GM08714 (cell line): ENCODE data around the gene NPC1L1.
"Not testable (repeated sequence)": the region's sequence is repeated elsewhere in the genome, so short reads cannot be mapped to it uniquely, and the experiment has no call there.

ENCODE experiments used
- H3K4me3 ChIP-seq: fragments of 200-500 bp; sonication (Bioruptor generic); 2 replicates; pipeline ENCODE4 v1.5.1; 2014; ENCODE audit warnings: mild to moderate bottlenecking, low read length, inconsistent platforms
- ZNF274 ChIP-seq: IDR thresholded peaks from 2 replicates; pipeline ENCODE4 v1.6.1; 2012; ENCODE audit warnings: mild to moderate bottlenecking, low read depth, low read length

The NPC1L1 gene

DNA sequence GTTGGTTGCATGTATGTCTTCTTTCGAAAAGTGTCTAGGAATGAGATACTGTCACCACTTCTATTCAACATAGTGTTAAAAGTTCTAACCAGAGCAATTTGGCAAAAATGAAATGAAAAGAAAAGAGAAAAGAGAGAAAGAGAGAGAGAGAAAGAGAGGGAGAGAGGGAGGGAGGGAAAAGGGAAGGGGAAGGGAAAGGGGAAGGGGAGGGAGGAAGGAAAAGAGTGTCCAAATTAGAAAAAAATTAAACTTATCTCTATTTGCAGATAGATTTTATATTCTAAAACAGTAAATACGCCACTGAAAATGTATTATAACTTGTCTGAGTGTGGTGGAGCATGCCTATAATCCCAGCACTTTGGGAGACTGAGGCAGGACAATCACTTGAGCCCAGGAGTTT lies 16.4 kb upstream of the NPC1L1 start:
- no peak for TF ChIP-seq ZNF274
- H3K4me3 ChIP-seq: no peak overlapping the region

DNA sequence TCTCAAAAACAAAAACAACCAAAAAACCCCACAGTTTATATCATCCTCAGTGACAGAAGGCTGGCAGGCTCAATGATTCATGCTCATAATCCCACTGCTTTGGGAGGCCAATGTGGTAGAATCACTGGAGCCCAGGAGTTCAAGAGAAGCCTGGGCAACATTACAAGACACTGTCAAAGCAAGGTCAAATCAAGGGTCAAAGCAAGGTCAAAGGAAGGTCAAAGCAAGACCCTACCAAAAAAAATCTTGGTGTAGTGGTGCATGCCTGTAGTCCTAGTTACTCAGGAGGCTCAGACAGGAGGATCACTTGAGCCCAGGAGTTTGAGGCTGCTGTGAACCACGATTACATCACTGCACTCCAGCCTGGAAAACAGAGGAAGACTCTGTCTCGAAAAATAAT lies 14.2 kb upstream of the NPC1L1 start:
- no peak for TF ChIP-seq ZNF274
- no peak overlapping the region for H3K4me3 ChIP-seq

DNA sequence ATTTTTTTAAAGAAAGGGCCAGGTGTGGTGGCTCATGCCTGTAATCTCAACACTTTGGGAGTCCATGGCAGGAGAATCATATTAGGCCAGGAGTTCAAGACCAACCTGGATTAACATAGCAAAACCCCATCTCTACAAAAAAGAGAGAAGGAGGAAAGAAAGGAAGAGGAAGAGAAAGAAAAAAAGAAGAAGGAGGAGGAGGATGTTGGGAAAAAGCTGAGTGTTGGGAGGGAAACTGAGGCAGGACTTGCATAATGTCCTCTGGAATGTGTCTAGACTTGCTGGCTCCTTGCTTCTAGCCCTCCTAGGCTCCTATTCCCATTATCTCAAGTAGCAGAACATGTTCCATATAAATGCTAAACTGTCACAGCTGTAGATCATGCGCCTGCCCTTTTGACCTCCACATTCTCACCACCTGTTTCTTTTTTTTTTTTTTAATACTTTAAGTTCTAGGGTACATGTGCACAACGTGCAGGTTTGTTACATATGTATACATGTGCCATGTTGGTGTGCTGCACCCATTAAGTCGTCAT lies 11.4 kb upstream of the NPC1L1 start:
- H3K4me3 ChIP-seq: not testable (repeated sequence)

DNA sequence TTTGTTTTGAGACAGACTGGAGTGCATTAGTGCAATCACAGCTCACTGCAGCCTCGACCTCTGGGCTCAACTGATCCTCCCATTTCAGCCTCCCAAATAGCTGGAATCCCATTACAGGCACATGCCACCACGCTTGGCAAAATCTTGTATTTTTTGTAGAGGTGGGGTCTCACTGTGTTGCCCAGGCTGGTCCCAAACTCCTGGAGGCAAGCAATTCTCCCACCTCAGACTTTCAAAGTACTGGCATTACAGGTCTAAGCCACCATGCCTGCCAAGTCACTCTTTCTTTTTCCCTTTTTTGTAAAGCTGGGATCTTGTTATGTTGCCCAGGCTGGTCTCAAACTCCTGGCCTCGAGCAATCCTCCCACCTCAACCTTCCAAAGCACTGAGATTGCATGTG lies 8.3 kb upstream of the NPC1L1 start:
- TF ChIP-seq ZNF274: no peak
- no peak overlapping the region for H3K4me3 ChIP-seq

DNA sequence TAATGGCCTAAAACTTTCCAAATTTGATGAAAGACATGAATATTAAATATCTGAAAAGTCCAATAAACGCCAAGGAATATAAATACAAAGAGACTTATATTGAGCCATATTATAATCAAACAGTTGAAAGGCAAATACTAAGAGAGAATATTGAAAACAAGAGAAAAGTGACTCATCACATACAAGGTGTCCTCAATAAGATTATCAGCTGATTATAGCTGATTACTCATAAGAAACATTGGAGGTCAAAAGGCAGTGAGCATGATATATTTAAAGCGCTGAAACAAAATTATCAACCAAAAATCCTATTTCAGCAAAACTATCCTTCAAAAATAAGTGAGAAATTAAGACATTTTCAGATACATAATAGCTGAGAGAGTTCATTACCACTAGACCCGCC lies 7.8 kb upstream of the NPC1L1 start:
- TF ChIP-seq ZNF274: no peak
- no peak overlapping the region for H3K4me3 ChIP-seq

DNA sequence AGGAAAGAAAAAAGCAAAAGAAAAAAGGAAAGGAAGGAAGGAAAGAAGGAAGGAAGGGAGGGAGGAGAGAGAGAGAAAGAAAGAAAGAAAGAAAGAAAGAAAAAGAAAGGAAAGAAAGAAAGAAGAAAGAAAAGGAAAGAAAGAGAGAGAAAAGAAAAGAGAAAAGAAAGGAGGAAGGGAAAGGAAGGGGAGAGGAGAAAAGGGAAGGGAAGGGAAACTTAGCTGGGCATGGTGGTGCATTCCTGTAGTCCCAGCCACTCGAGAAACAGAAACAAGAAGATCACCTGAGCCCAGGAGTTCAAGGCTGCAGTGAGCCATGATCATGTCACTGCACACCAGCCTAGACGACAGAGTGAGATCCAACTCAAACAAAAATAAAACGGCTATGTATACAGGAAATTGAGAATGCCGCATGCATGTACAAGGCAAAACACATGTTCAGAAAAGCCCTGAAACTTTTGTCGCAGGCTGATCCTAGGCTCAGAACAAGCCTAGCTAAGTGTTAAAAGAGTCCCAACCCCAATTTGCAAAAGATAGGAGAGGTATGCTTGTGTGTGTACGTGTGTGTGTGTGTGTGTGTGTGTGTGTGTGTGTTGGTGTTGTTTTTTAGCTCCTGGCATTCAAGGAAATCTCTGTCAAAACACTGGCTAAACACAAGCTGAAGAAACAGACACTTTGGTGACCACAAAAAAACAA lies 6.6 kb upstream of the NPC1L1 start:
- H3K4me3 ChIP-seq: no peak overlapping the region
- no peak for TF ChIP-seq ZNF274

DNA sequence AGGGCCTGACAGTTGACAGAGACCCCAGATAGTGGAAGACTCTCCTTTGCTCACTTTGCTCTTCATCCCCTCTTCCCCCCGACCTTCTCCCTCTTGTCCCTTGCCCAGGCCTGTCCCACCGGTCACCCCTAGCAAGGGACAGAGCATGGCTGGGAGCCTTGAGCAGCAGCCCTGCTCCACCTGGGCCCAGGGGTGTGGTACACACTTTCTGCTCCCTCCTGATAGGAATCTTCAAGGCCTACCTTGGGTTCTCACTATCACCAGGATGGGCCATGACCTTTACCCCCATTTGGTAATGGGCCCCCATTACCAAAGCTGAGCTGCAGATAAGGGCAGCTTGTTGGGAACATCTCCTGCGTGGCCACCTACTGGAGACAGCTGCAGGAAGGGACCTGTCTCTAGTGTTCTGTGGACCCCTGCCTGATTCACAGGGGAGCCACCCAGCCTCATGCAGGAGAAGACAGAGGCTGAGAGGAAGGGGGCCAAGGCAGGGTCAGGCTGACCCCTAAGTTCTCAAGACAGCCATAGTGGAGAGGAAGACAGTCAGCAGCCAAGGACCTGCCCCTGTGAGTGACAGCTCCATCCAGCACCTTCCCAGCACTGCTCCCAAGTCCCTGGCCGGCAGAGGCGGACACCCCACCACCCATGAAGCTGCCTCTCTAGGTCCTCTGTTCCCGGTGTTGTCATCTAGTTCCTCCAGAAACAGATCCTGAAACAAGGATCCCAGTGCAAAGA lies 913 bp upstream of the NPC1L1 start:
- no peak overlapping the region for H3K4me3 ChIP-seq
- no peak for TF ChIP-seq ZNF274

DNA sequence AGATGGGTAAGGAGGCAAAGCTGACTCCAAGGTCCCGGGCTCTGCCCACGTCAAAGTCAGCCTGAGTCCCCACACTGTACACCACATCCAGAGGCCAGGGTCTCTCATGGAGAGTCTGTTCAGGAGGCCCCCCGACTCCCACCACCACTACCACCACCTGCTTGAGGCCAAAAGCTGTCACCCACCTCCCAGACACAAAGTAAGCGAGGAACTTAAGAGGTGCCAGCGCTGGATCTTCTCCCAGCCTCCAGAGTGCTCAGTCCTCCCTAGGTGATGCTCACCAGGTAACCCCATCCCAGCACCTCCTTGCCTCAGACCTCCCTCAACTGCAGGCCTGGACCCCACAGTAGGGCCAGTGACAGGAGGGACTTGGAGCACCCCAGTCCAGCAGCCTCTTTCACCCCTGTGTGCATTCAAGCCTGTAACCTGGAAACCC lies 520 bp downstream of the NPC1L1 start:
- no peak for TF ChIP-seq ZNF274
- no peak overlapping the region for H3K4me3 ChIP-seq

DNA sequence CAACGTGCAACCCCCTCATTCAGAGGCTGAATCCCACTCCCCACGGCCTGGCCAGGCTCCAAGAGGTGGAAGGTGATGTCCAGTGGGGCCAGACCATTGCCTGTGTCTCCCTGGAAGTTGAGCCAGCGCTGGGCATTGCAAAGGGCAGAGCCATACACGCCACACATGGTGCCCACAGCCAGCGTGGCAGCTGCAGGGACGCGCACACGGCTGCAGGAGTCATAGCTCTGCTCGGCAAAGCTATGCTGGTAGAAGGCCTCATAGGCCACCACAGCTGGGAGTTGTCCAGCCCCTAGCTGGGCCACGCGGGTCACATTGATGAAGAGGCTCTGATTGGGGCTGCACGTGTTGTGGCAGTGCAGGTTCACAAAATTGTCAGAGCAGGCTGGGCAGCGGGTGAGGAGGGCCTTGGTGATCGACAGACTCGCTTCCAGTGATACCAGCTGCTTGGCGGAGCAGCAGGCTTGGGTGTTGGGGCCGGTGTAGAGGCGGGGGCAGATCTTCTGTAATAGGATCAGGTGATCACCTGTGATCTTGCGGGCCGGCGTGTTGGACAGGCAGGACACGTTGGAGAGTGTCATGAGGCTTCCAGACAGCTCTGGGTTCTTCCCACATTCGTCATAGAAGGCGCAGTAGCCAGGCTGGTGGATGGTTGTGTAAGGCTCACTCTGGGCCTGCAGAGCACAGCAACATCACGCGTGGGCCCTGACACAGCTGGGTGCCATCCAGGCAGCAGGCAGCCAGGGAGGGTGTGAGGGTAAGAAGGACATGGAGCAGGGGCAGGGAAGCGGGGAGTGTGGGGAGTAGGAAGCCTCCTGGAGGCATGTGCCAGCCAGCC lies 1.2 kb downstream of the NPC1L1 start:
- no peak overlapping the region for H3K4me3 ChIP-seq
- no peak for TF ChIP-seq ZNF274

DNA sequence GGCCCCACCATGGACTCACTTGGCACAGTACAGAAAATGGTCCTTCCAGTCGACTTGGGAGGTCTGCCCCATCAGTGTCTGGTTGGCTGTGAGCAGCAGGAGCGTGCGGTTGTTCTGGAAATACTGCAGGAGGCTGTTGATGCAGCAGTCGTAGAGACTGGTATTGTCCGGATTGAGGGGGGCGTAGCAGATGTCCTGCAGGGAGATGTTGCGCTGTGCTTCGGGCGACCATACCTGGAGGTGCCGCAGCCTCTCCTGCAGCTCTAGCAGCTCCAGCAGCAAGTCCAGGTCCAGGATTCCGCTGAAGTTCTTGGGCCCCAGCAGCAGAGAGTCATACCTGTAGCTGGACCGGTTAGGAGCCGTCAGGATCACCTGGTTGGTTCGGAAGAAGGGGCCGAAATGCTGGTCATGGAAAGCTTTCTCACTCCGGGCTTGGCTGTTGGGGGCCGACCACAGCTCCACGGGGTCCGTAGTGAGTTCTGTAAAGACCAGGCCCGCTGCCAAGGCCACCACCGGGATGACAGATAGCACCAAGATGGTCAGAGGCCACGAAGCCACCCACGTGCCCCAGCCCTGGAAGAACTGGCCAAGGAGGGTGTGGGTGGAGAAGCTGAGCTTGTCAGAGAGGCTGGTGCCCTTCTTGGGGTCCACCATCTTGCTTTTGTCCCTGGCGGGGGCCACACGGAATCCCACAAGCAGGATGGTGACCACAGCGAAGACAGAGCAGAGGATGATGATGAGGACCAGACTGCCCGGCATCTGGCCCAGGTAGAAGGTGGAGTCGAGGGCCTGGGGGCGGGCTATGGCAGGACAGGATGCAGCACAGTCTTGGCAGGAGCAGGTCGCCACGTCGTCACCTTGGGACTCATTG lies 2.1 kb downstream of the NPC1L1 start:
- H3K4me3 ChIP-seq: no peak overlapping the region
- no peak for TF ChIP-seq ZNF274

DNA sequence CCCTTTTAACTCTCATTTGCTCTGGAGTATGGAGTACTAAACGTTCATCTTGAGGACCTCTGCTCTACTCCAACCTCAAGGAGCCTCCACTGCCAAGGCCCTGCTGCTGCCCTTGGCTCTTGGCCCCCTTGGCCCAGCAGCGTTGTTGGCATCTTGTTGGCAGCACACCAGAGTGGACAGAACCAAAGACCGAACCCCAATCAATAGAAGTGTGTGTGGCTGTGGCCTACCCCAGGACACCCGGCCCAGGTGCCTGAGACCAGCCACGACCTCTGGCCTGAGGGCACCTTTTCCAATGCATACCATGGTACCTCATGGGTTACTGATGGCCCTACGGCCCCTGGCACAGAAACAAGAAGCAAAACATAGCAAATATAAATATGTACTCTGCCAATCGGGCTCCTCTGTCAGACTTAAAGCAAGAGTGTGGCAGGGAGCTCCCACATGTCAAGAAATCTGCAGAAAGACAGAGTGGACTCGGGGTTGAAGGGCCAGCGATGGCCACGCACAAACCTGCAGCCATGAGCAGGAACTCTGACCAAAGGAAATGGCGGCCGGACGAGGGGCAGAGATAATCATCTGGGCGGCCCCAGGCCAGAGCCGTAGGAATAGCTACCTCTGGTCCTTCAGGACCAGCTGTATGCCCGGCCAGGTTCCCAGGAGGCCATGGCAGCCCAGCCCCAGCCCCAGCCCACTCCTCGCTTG lies 2.9 kb downstream of the NPC1L1 start:
- TF ChIP-seq ZNF274: no peak
- H3K4me3 ChIP-seq: no peak overlapping the region

DNA sequence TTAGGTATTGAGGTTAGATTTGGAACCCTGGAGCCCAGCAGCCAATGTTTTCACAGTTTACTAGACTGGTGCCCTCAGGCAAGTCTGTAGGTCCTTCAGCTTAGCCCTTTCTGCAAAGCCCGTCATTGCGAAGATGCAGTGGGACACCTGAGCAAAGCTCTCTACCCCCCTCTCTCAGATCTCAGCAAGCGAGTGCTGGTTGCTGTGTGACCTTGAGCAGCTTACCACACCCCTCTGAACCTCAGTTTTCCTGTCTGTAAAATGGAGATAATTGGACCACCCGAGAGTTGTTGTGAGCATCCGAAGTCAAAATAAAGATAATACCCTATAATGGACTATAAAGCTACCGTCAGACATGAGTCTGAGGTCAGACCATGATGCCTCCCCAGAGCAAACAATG lies 3.7 kb downstream of the NPC1L1 start:
- no peak for TF ChIP-seq ZNF274
- no peak overlapping the region for H3K4me3 ChIP-seq

DNA sequence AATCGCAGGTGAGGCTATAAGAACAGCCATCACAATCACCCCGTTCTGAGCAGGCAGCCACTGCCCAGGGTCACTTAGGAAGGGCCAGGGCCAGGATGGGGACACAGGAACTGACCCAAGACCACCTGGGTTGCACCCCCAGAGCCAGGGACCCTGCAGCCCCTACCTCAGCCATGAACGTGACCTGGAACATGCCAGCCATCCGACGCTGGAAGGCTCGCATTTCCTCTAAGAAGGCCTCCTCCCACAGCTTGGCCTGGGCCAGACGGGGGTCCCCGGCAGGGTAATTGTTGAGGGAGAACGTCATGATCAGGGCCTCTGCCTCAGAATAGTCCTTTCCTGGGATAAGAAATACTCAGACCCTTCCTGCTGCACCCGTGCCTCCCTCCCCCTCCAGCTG lies 5.0 kb downstream of the NPC1L1 start:
- TF ChIP-seq ZNF274: no peak

More for the DNA sequence above, 5.0 kb downstream of the NPC1L1 start:
- no peak overlapping the region for H3K4me3 ChIP-seq
